HEK293T (cell line): ENCODE results near the gene SAMSN1.

ENCODE experiments used
- ARNT ChIP-seq: fragments of 450-650 bp; IDR thresholded peaks from 2 replicates; pipeline ENCODE4 v1.6.1; 2017; ENCODE audit warnings: mild to moderate bottlenecking
- BHLHE40 ChIP-seq: fragments of 450-650 bp; IDR thresholded peaks from 2 replicates; pipeline ENCODE4 v1.6.1; 2016; ENCODE audit warnings: mild to moderate bottlenecking, moderate library complexity, borderline replicate concordance
- ELF4 ChIP-seq: fragments of 450-650 bp; IDR thresholded peaks from 2 replicates; pipeline ENCODE4 v1.6.1; 2017; ENCODE audit warnings: antibody characterized with exemption
- FOXA1 ChIP-seq: fragments of 450-650 bp; IDR thresholded peaks from 2 replicates; pipeline ENCODE4 v1.6.1; 2016; ENCODE audit warnings: mild to moderate bottlenecking
- FOXK2 ChIP-seq: fragments of 450-650 bp; IDR thresholded peaks from 2 replicates; pipeline ENCODE4 v1.6.1; 2016; ENCODE audit warnings: mild to moderate bottlenecking
- FOXM1 ChIP-seq: fragments of 450-650 bp; IDR thresholded peaks from 2 replicates; pipeline ENCODE4 v1.6.1; 2017; ENCODE audit warnings: mild to moderate bottlenecking, borderline replicate concordance
- NFRKB ChIP-seq: fragments of 450-650 bp; IDR thresholded peaks from 2 replicates; pipeline ENCODE4 v1.6.1; 2016; ENCODE audit warnings: mild to moderate bottlenecking, moderate library complexity
- SP1 ChIP-seq: fragments of 450-650 bp; IDR thresholded peaks from 2 replicates; pipeline ENCODE4 v1.6.1; 2017
- TARDBP ChIP-seq: fragments of 450-650 bp; IDR thresholded peaks from 2 replicates; pipeline ENCODE4 v1.6.1; 2016

GRCh38 chr21:14526199-14526598 is 19.9 kb downstream of the SAMSN1 start:
- TF ChIP-seq TARDBP (no peak), SP1 (no peak), FOXA1 (no peak), ELF4 (no peak), NFRKB (no peak), FOXM1 (no peak), BHLHE40 (no peak), FOXK2 (no peak), ARNT (no peak)
